Upper lobe of left lung (tissue), 4 donors: Measurements from ENCODE around the gene MRPL18.

ENCODE experiments used
- CTCF ChIP-seq, 6 experiments: fragments of 450-650 bp in 4 of 6; fragments of 200-600 bp in 2 of 6; sonication (generic) in 2 of 6; IDR thresholded peaks; one replicate each; pipeline ENCODE4 v1.5.1; 2016 to 2019; ENCODE audit warnings: antibody characterized with exemption in 6 of 6
- EP300 ChIP-seq, 4 donors: sonication (generic); formaldehyde crosslinking; IDR thresholded peaks; one replicate each; pipeline ENCODE4 v1.5.1; 2017; ENCODE audit warnings: antibody characterized with exemption in 4 of 4, control low read depth in 2 of 4

DNA sequence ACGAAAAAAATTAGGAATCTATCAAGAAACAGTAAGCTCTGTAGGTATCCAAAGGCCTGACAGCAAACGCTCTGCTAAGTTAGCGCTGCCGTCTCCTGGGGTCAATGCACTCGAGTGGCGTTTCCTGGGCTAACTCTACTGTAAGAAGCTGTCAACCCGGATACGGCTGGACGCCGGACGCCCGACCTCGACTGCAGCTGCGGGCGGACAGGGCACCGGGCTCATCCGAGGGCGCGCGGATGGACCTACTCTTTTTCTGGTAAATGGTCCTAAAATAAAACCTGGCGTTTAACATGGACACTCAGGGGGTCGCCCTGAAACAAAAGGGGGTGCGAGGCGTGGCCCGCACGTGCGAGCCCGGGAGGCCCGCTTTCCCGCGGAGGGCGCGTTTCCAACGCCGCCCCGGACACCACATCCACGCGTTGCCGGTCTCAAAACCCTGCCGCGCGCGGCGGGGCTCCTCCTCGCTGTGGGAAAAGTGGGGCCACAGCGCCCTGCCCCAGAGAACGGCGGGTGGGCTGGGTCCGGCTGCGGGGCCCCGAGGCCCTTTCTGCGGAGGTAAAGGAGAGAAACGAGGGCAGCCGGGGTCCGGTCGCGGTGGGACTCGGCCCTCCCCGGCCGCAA is 1.4 kb upstream of the MRPL18 start:
- TF ChIP-seq EP300 (IDR thresholded peaks at IDR 0.05) (no peak), CTCF (IDR thresholded peaks at IDR 0.05) (no peak)
